DMS114 treated with DMSO at 0.1 percent for 48 hours (cell line): ENCODE data around the gene GPR15LG.

ENCODE experiments used
- DNase-seq: peaks from one replicate; lab custom pipeline; 2025; ENCODE audit not compliant: unreplicated experiment; lab: John Stamatoyannopoulos, UW

Gene GPR15LG

GRCh38 chr10:84214046-84214572 is 40.5 kb downstream of the GPR15LG start:
- DNase-seq = no peak

DNA sequence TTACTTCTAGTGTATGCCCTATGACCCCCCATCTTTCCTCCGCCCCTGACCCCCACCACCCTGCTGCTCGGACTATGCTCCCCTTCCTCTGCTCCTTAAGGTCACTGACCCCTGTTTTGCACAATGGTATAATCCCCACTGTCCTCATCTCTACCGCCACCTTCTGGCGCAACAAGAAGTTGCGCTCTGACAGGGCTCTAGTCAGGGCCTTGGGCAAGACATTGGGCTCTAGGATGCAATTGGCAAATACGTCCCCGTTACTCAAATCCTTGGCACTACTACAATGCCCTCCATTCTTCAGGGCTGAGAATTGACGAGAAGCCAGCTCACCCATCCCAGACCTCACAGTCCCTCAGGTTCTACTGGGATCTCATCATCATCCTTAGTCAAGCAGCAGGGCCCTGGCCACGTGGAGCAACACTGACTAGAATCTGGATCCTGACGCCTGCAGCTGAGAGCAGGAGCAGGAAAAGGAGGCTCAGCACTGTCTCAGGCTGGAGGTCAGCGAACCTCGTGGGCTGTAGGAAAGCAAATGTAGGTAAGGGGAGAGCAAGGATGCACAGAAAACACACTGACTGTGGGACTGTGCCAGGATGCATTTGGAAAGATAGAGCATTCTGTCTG is 41.1 kb downstream of the GPR15LG start:
- DNase-seq = no peak

- DNase-seq = no peak
These were observed 43.2 kb downstream of the GPR15LG start for GRCh38 chr10:84216834-84217233.

DNA sequence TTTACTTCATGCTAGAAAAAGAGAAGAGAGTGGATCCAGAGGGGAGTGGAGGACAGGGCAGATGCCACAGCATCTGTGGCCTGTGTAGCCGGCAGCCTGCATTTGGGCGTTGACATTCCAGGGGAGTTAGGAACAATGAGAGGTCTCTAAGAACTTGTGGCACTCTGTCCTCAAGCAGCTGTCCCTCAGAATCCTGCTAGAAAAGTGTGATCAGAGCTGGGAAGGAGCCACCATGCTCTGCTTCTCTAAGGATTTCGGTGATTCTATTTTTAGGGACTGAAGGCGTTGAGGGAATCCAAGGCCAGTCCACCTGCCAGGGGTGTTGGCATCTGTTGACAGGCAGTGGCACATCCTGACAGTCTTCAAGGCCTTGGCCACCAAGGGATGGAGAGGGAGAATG is 44.1 kb downstream of the GPR15LG start:
- DNase-seq = no peak

DNA sequence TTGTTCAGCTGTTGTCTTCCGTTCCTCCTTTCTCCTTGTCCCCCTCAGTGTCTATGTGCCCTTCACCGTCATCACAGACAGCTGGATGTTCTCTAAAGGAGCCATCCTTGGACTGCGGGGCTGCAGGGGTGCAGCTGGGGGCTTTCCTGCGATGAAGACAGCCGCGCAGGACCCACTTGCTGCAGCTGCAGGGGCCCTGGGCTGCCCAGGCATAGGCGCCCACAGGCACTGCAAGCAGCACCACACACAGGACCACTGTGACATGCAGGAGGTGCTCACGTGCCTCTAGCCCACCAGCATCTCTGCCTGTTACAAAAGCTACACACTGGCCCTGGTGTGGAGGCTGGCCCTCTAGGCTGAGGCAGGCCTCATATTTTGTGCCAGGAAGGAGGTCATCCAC is 48.3 kb downstream of the GPR15LG start:
- DNase-seq = no peak

- no peak for DNase-seq
These were observed 50.9 kb downstream of the GPR15LG start for GRCh38 chr10:84224411-84225028.

DNA sequence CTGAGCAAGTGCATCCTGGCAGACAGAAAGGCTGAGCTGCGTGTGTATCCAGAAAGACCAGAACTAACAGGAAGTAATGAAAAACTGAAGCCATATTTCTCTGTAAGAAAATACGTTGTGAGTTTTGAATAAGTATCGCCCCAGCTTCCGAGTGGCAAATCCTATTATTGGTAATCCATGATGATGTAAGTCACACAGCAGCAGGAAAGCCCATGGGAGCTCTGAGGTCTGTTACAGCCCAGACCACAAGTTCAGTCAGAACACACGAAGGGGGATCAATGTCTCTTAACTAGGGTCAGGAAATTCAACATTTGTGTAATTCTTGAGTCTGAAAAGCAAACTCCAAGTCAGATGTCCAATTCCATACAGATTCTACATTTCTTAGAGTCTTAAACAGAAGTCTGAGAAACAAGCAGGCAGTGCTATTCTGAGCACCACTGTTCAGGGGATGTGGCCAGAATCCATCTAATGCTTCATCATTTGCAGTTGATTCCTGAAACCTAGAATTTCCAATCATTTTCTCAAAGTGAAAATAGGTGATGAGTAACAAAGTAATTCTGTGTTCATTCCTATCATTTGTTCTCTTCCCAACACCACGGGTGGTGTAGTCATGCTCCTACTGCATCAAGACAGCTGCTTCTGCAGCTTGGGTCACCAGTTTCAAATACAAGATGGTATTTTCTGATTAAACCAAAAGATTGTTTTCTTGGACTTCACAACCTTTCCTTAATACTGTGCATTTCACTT is 52.0 kb downstream of the GPR15LG start, which contains the start of gene LRIT2:
LRIT2 (minus strand) TSS at position 118 of the 747 bp plus-strand sequence; CDS start at position 94, 24 bp downstream.
- DNase-seq = no peak

DNA sequence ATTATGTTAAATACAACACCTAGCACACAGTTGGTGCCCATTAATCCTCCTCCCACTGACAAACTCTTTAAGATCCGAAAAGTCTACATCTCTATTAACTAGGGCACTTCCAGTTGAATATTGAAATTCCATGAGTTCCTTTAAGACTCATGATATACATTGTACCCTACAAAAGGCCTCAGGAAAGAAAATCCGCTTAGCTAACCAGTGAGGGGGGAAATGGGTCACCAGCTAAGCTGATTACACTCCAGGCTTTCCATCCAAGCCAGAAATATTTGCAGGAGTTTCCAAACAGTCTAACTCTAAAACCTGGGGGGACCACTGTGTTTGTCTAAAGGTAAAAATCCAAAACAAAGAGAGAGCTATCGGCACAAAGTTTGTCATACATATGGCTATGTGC is 53.0 kb downstream of the GPR15LG start:
- no peak for DNase-seq

DNA sequence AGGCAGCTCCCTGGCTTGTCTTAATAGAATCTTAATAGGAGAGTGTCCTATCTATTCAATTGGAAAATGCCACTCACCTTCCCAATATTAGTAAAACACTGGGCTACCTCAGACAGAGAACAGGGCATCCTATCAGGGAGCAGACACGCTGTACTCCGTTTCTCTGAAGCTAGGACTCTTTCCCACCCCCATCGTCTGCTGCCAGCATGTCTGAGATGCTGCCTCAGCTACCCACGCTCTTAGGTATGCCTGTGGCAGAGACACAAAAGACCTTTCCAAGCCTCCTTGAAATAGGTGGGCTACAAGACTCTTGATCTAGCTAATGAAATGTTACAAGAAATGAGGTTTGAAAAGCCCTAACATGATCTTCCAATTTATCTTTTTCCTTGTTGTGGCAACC is 54.2 kb downstream of the GPR15LG start:
- DNase-seq = no peak

GRCh38 chr10:84230359-84230758 is 56.8 kb downstream of the GPR15LG start:
- no peak for DNase-seq

DNA sequence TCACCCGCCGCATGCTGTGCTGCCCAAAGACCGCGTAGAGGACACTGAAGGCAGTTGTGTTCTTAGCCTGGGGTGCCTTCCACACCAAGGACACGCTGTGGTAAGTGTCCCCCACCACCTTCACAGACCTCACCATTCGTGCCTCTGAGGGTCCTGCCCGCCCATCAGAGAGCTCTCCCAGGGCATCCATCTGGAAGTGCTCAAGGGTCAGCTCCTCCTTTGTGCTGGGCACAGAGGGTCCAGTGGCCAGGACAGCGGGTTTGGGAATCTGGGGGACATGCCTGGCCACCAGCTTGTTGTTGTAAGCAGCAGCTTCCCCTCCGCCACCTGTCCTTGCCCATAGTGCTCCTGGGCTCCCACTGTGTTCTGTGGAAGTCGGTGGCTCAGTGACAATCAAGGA is 58.8 kb downstream of the GPR15LG start:
- DNase-seq = no peak

- no peak for DNase-seq
These were observed 60.3 kb downstream of the GPR15LG start for GRCh38 chr10:84233940-84234339.

DNA sequence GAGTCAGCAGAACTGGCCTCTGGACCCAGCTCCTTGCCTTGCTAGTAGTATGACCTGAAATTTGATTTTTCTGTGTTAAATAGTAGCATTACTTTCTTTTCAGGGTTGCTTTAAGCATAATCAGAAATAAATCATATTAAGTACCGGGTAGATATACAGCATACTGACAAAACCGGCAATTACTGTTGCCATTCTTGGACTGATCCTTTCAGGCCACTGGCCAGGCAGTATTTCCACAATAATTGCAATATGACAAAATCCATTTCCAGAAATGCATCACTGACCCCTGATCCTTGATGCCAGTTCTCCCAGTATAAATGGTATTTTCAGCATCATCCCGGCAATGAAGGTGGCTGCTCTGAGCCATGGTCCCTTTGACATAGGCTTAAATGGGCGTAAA is 60.9 kb downstream of the GPR15LG start:
- DNase-seq = no peak
